DOHH2 (cell line): ENCODE results near the gene COX7B.

Experiments
- H3F3A ChIP-seq: fragments of 200-600 bp; sonication (generic), shearing (Covaris generic); 2 replicates; pipeline ENCODE4 v1.6.0; 2016; ENCODE audit warnings: antibody characterized with exemption, mild to moderate bottlenecking; ENCODE audit not compliant: control insufficient read depth, insufficient read depth
- H3K27ac ChIP-seq: fragments of 200-600 bp; sonication (generic); 2 replicates; pipeline ENCODE4 v1.5.1; 2014; ENCODE audit warnings: low read depth, mild to moderate bottlenecking, low read length, moderate library complexity
- H3K27me3 ChIP-seq: fragments of 200-600 bp; sonication (generic); 2 replicates; pipeline ENCODE4 v1.6.1; 2014; ENCODE audit warnings: mild to moderate bottlenecking, low read length, mixed read lengths; ENCODE audit not compliant: control insufficient read depth
- H3K36me3 ChIP-seq: fragments of 200-600 bp; sonication (generic); 2 replicates; pipeline ENCODE4 v1.6.1; 2014; ENCODE audit warnings: mild to moderate bottlenecking, low read length, moderate library complexity, mixed read lengths; ENCODE audit not compliant: control insufficient read depth
- H3K4me1 ChIP-seq: fragments of 200-600 bp; sonication (generic); 2 replicates; pipeline ENCODE4 v1.6.1; 2014; ENCODE audit warnings: mild to moderate bottlenecking, low read length, mixed read lengths; ENCODE audit not compliant: control insufficient read depth
- H3K4me2 ChIP-seq: fragments of 200-600 bp; sonication (generic); 2 replicates; pipeline ENCODE4 v1.6.0; 2014; ENCODE audit warnings: mild to moderate bottlenecking, low read length, moderate library complexity
- H3K4me3 ChIP-seq: fragments of 200-600 bp; sonication (generic); 2 replicates; pipeline ENCODE4 v1.5.1; 2014; ENCODE audit warnings: mild to moderate bottlenecking, low read length, mixed read lengths
- H3K79me2 ChIP-seq: fragments of 200-600 bp; sonication (generic); 2 replicates; pipeline ENCODE4 v1.6.1; 2014; ENCODE audit warnings: mild to moderate bottlenecking, low read length, mixed read lengths; ENCODE audit not compliant: control insufficient read depth
- H3K9me2 ChIP-seq: fragments of 200-600 bp; sonication (generic); replicated peaks from 2 replicates; pipeline ENCODE4 v1.6.1; 2014; ENCODE audit warnings: mild to moderate bottlenecking, low read length, mixed read lengths; ENCODE audit not compliant: control insufficient read depth
- H3K9me3 ChIP-seq: fragments of 200-600 bp; sonication (generic); 2 replicates; pipeline ENCODE4 v1.6.1; 2014; ENCODE audit warnings: antibody characterized with exemption, low read length, mixed read lengths; ENCODE audit not compliant: control insufficient read depth, insufficient read depth
- H4K20me1 ChIP-seq: fragments of 200-600 bp; sonication (generic); 2 replicates; pipeline ENCODE4 v1.6.0; 2014; ENCODE audit warnings: low read depth, mild to moderate bottlenecking, antibody characterized with exemption, low read length, moderate library complexity; ENCODE audit not compliant: control insufficient read depth, insufficient read depth
- EZH2phosphoT487 ChIP-seq: fragments of 200-600 bp; sonication (generic); IDR thresholded peaks from 2 replicates; pipeline ENCODE4 v1.6.1; 2017; ENCODE audit warnings: borderline replicate concordance, mild to moderate bottlenecking, antibody characterized with exemption, low read length, moderate library complexity, mixed read lengths
- TF ChIP-seq, protein P1 (sequence below): fragments of 200-600 bp; sonication (generic); IDR thresholded peaks from one replicate; pipeline ENCODE4 v1.5.1; 2014; ENCODE audit warnings: antibody characterized with exemption, mild to moderate bottlenecking, low read depth, low read length; ENCODE audit not compliant: poor library complexity, severe bottlenecking

The COX7B gene

DNA sequence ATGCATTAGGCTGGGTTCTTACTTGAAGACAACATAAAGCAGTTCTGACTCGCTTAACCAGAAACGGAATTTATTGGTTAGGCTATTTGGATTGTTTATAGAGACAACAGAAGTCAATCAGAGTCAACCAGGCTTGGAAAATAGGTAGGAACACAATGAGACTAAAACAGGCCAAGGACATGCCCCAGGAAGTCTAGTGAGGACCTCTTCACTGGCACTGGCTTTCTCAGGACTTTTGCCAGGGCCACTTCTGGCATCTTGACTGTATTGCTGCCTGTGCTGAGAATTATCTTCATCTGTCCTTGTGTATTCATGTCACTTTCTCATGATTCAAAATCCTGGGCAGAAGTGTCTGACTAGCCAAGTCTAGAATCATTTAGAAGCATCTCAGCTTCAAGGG is 50.6 kb downstream of the COX7B start:
- Histone ChIP-seq H3K79me2 (no peaks in the 10 kb centered on the region), H3K4me1 (no peaks in the 10 kb centered on the region), H3K9me3 (no peaks in the 10 kb centered on the region), H3K4me3 (no peak overlapping the region), H3F3A (no peaks in the 10 kb centered on the region), H3K27ac (no peak overlapping the region), H3K27me3 (no peaks in the 10 kb centered on the region), H4K20me1 (no peaks in the 10 kb centered on the region), H3K4me2 (no peak overlapping the region), H3K36me3 (no peaks in the 10 kb centered on the region), H3K9me2 (no peaks in the 10 kb centered on the region)
- TF ChIP-seq EZH2phosphoT487: no peak
- TF ChIP-seq, protein P1, sequence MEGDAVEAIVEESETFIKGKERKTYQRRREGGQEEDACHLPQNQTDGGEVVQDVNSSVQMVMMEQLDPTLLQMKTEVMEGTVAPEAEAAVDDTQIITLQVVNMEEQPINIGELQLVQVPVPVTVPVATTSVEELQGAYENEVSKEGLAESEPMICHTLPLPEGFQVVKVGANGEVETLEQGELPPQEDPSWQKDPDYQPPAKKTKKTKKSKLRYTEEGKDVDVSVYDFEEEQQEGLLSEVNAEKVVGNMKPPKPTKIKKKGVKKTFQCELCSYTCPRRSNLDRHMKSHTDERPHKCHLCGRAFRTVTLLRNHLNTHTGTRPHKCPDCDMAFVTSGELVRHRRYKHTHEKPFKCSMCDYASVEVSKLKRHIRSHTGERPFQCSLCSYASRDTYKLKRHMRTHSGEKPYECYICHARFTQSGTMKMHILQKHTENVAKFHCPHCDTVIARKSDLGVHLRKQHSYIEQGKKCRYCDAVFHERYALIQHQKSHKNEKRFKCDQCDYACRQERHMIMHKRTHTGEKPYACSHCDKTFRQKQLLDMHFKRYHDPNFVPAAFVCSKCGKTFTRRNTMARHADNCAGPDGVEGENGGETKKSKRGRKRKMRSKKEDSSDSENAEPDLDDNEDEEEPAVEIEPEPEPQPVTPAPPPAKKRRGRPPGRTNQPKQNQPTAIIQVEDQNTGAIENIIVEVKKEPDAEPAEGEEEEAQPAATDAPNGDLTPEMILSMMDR: no peak

DNA sequence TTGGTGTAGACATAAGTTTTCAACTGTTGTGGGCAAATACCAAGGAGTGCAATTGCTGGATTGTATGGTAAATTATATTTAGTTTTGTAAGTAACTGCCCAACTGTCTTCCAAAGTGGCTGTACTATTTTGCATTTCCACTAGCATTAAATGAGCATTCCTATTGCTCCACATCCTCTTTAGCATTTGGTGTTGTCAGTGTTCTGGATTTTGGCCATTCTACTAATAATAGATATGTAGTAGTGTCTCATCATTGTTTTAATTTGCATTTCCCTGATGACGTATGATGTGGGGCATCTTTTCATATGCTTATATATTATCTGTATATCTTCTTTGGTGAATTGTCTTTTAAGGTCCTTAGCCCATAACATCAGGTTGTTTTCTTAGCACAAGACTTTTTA is 52.9 kb downstream of the COX7B start:
- H3K79me2 ChIP-seq: no peaks in the 10 kb centered on the region
- H3F3A ChIP-seq: no peaks in the 10 kb centered on the region
- H3K4me1 ChIP-seq: no peaks in the 10 kb centered on the region
- TF ChIP-seq EZH2phosphoT487: no peak
- TF ChIP-seq, protein P1: no peak
- no peaks in the 10 kb centered on the region for H3K9me3 ChIP-seq
- H4K20me1 ChIP-seq: no peaks in the 10 kb centered on the region
- H3K27me3 ChIP-seq: no peaks in the 10 kb centered on the region
- H3K9me2 ChIP-seq: no peaks in the 10 kb centered on the region
- no peaks in the 10 kb centered on the region for H3K36me3 ChIP-seq
- H3K4me2 ChIP-seq: no peak overlapping the region
- H3K27ac ChIP-seq: no peak overlapping the region
- H3K4me3 ChIP-seq: no peak overlapping the region

DNA sequence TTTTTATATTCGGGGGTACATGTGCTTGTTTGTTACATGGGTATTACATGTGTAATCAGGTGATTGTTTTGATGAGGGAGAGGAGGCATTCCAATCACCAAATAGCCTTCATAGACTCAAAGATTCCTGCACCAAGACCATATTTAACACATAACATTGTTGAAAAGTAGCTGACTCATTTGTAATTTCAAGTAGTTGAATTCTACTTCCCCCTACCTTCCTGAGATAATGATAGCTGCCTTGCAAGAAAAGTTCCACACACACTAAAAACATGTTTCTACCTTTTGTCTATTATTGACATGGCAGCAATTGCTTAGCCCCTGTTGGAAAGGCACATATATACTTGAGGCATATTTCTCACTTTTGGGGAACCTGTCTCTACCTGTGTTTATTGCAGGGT is 54.0 kb downstream of the COX7B start:
- H3K36me3 ChIP-seq: no peaks in the 10 kb centered on the region
- H3K4me1 ChIP-seq: no peaks in the 10 kb centered on the region
- no peaks in the 10 kb centered on the region for H3F3A ChIP-seq
- TF ChIP-seq EZH2phosphoT487: no peak
- TF ChIP-seq, protein P1: no peak
- no peaks in the 10 kb centered on the region for H4K20me1 ChIP-seq
- no peaks in the 10 kb centered on the region for H3K9me2 ChIP-seq
- no peaks in the 10 kb centered on the region for H3K79me2 ChIP-seq
- no peak overlapping the region for H3K4me2 ChIP-seq
- H3K27me3 ChIP-seq: no peaks in the 10 kb centered on the region
- H3K9me3 ChIP-seq: no peaks in the 10 kb centered on the region
- H3K27ac ChIP-seq: no peak overlapping the region
- H3K4me3 ChIP-seq: no peak overlapping the region

DNA sequence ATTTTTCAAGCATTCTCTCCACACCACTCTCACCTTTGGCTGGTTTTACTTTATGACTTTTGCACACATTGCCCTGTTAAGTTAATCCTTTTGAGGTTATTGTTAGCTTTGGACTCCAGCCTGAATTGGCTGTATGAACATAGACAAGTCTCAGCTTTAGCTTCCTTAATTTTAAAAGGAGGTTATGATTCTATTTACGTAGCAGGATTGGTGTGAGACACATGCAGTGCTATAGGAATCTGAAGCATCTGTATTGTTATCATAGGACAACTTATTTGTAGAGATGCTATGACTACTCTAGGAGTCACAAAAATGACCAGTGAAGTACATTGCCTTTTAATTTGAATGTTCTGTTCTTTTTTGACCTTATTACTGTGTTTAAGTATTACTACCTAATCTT is 54.4 kb downstream of the COX7B start:
- H3K79me2 ChIP-seq: no peaks in the 10 kb centered on the region
- no peaks in the 10 kb centered on the region for H4K20me1 ChIP-seq
- H3K4me3 ChIP-seq: no peak overlapping the region
- H3K9me2 ChIP-seq: no peaks in the 10 kb centered on the region
- TF ChIP-seq, protein P1: no peak
- TF ChIP-seq EZH2phosphoT487: no peak
- no peaks in the 10 kb centered on the region for H3K27me3 ChIP-seq
- no peak overlapping the region for H3K4me2 ChIP-seq
- no peaks in the 10 kb centered on the region for H3F3A ChIP-seq
- no peaks in the 10 kb centered on the region for H3K9me3 ChIP-seq
- no peak overlapping the region for H3K27ac ChIP-seq
- H3K36me3 ChIP-seq: no peaks in the 10 kb centered on the region
- H3K4me1 ChIP-seq: no peaks in the 10 kb centered on the region
